Prostate gland (tissue), 2 donors: ENCODE measurements around the gene CPSF7.

ENCODE experiments used
- POLR2A ChIP-seq: fragments of 450-650 bp; IDR thresholded peaks from one replicate; pipeline ENCODE4 v1.6.1; 2016; ENCODE audit warnings: antibody characterized with exemption, mild to moderate bottlenecking
- TF ChIP-seq, protein P1 (sequence below), 4 experiments: fragments of 200-600 bp in 2 of 4; fragments of 450-650 bp in 2 of 4; sonication (generic) in 2 of 4; IDR thresholded peaks; 1 replicate in 3 of 4; 2 replicates in 1 of 4; pipeline ENCODE4 v1.5.1; 2016 to 2019; ENCODE audit warnings: antibody characterized with exemption in 4 of 4, mild to moderate bottlenecking in 2 of 4, moderate library complexity in 2 of 4

GRCh38 chr11:61364012-61364675, 65.6 kb downstream of the CPSF7 start:
- TF ChIP-seq, protein P1, sequence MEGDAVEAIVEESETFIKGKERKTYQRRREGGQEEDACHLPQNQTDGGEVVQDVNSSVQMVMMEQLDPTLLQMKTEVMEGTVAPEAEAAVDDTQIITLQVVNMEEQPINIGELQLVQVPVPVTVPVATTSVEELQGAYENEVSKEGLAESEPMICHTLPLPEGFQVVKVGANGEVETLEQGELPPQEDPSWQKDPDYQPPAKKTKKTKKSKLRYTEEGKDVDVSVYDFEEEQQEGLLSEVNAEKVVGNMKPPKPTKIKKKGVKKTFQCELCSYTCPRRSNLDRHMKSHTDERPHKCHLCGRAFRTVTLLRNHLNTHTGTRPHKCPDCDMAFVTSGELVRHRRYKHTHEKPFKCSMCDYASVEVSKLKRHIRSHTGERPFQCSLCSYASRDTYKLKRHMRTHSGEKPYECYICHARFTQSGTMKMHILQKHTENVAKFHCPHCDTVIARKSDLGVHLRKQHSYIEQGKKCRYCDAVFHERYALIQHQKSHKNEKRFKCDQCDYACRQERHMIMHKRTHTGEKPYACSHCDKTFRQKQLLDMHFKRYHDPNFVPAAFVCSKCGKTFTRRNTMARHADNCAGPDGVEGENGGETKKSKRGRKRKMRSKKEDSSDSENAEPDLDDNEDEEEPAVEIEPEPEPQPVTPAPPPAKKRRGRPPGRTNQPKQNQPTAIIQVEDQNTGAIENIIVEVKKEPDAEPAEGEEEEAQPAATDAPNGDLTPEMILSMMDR (IDR thresholded peaks at IDR 0.05): no peak
- TF ChIP-seq POLR2A: no peak
